GM23338 (cell line): ENCODE data around the gene MICAL2. TPM values are rescaled to one million over a fixed set of nuclear protein-coding genes. Genes with fewer than 3 reads are reported as not detected.

Experiments
- ATAC-seq: fragments of 200-7000 bp; cut with Tn5 transposase; 3 replicates; pipeline ENCODE4 v1.9.1; 2020
- DNase-seq: peaks from one replicate; pipeline ENCODE4 v3.0.0-alpha.2; 2015; ENCODE audit warnings: low spot score
- H2AFZ ChIP-seq: fragments of 200-600 bp; sonication (generic); 2 replicates; pipeline ENCODE4 v1.8.0; 2016; ENCODE audit warnings: antibody characterized with exemption, mild to moderate bottlenecking, moderate library complexity
- H3F3A ChIP-seq: fragments of 200-600 bp; sonication (generic); replicated peaks from 2 replicates; pipeline ENCODE4 v1.8.0; 2017; ENCODE audit warnings: antibody characterized with exemption, mixed run types, low read depth
- H3K27ac ChIP-seq: fragments of 200-600 bp; sonication (generic); 2 replicates; pipeline ENCODE4 v1.6.1; 2016; ENCODE audit warnings: low read depth
- H3K27me3 ChIP-seq: fragments of 200-600 bp; sonication (generic); 2 replicates; pipeline ENCODE4 v1.8.0; 2016; ENCODE audit warnings: mild to moderate bottlenecking, mixed run types, moderate library complexity; ENCODE audit not compliant: insufficient read depth
- H3K36me3 ChIP-seq: fragments of 200-600 bp; sonication (generic); 2 replicates; pipeline ENCODE4 v1.8.0; 2016; ENCODE audit warnings: mild to moderate bottlenecking; ENCODE audit not compliant: insufficient read depth
- H3K4me1 ChIP-seq: fragments of 200-600 bp; sonication (generic); 2 replicates; pipeline ENCODE4 v1.8.0; 2016; ENCODE audit warnings: mild to moderate bottlenecking, moderate library complexity; ENCODE audit not compliant: insufficient read depth
- H3K4me2 ChIP-seq: fragments of 200-600 bp; sonication (generic); 2 replicates; pipeline ENCODE4 v1.7.1; 2017; ENCODE audit warnings: mixed run types
- H3K4me3 ChIP-seq: fragments of 200-600 bp; sonication (generic); 2 replicates; pipeline ENCODE4 v1.6.1; 2016; ENCODE audit warnings: mixed run types
- H3K79me2 ChIP-seq: fragments of 200-600 bp; sonication (generic); replicated peaks from 2 replicates; pipeline ENCODE4 v1.8.0; 2017; ENCODE audit warnings: mild to moderate bottlenecking; ENCODE audit not compliant: insufficient read depth
- H3K9me2 ChIP-seq: fragments of 200-600 bp; sonication (generic); 2 replicates; pipeline ENCODE4 v1.8.0; 2017; ENCODE audit not compliant: insufficient read depth
- H4K20me1 ChIP-seq: fragments of 200-600 bp; sonication (generic); replicated peaks from 2 replicates; pipeline ENCODE4 v1.8.0; 2017; ENCODE audit warnings: mild to moderate bottlenecking; ENCODE audit not compliant: insufficient read depth
- H3K27ac Mint-ChIP-seq: 2 replicates; pipeline ENCODE4 v1.8.0; 2020; ENCODE audit warnings: inconsistent platforms, mild to moderate bottlenecking, moderate library complexity, mixed read lengths
- H3K27me3 Mint-ChIP-seq: 3 replicates; pipeline ENCODE4 v1.8.0; 2022; ENCODE audit warnings: low read depth, mild to moderate bottlenecking, moderate library complexity, mixed read lengths, inconsistent platforms; ENCODE audit not compliant: insufficient read depth, poor library complexity
- H3K36me3 Mint-ChIP-seq: 3 replicates; pipeline ENCODE4 v1.8.0; 2021; ENCODE audit warnings: low read depth, mild to moderate bottlenecking, inconsistent platforms, moderate library complexity, mixed read lengths
- H3K4me1 Mint-ChIP-seq: 3 replicates; pipeline ENCODE4 v1.8.0; 2020; ENCODE audit warnings: mild to moderate bottlenecking, inconsistent platforms, mixed read lengths
- H3K4me3 Mint-ChIP-seq: 3 replicates; pipeline ENCODE4 v1.8.0; 2021; ENCODE audit warnings: moderate library complexity, mild to moderate bottlenecking, inconsistent platforms, mixed read lengths
- H3K9me3 Mint-ChIP-seq: 3 replicates; pipeline ENCODE4 v1.8.0; 2020; ENCODE audit warnings: moderate library complexity, mild to moderate bottlenecking, inconsistent platforms, mixed read lengths
- CREB1 ChIP-seq: fragments of 250-450 bp; sonication (Bioruptor Pico); IDR thresholded peaks from 2 replicates; pipeline ENCODE4 v1.5.0; 2020; ENCODE audit warnings: low read depth, mild to moderate bottlenecking, moderate library complexity
- CTCF ChIP-seq, 2 experiments: fragments of 200-600 bp in 1 of 2; sonication (generic) in 1 of 2; conservative IDR thresholded peaks; 2 replicates each; pipeline versions ENCODE4 v1.5.1 to v1.6.1; 2016 to 2017; ENCODE audit warnings: antibody characterized with exemption in 2 of 2, low read depth in 2 of 2, mild to moderate bottlenecking in 2 of 2, moderate library complexity in 1 of 2
- ETS1 ChIP-seq: IDR thresholded peaks from 2 replicates; pipeline ENCODE4 v1.6.1; 2016; ENCODE audit warnings: antibody characterized with exemption
- EZH2 ChIP-seq: fragments of 200-600 bp; sonication (generic); IDR thresholded peaks from one replicate; pipeline ENCODE4 v1.8.0; 2017; ENCODE audit warnings: antibody characterized with exemption, mild to moderate bottlenecking, low read depth; ENCODE audit not compliant: unreplicated experiment
- EZH2phosphoT487 ChIP-seq: fragments of 200-600 bp; sonication (generic); IDR thresholded peaks from one replicate; pipeline ENCODE4 v1.8.1; 2018; ENCODE audit warnings: antibody characterized with exemption; ENCODE audit not compliant: unreplicated experiment
- JUNB ChIP-seq: IDR thresholded peaks from one replicate; pipeline ENCODE4 v1.6.1; 2016; ENCODE audit warnings: antibody characterized with exemption; ENCODE audit not compliant: unreplicated experiment
- NANOG ChIP-seq: IDR thresholded peaks from 2 replicates; pipeline ENCODE4 v1.6.1; 2016; ENCODE audit warnings: antibody characterized with exemption, borderline replicate concordance
- POLR2AphosphoS5 ChIP-seq: IDR thresholded peaks from 2 replicates; pipeline ENCODE4 v1.6.1; 2016; ENCODE audit warnings: antibody characterized with exemption, low read depth
- REST ChIP-seq: IDR thresholded peaks from one replicate; pipeline ENCODE4 v1.6.1; 2018; ENCODE audit warnings: antibody characterized with exemption; ENCODE audit not compliant: unreplicated experiment
- STAT1 ChIP-seq: IDR thresholded peaks from one replicate; pipeline ENCODE4 v1.6.1; 2016; ENCODE audit warnings: antibody characterized with exemption; ENCODE audit not compliant: unreplicated experiment
- ZNF114 ChIP-seq: fragments of 250-450 bp; sonication (Bioruptor Pico); IDR thresholded peaks from 2 replicates; pipeline ENCODE4 v1.5.0; 2020; ENCODE audit warnings: mild to moderate bottlenecking, moderate library complexity
- ZNF331 ChIP-seq: fragments of 250-450 bp; sonication (Bioruptor Pico); IDR thresholded peaks from 2 replicates; pipeline ENCODE4 v1.5.0; 2020; ENCODE audit warnings: low read depth, mild to moderate bottlenecking, moderate library complexity
- ZNF462 ChIP-seq: fragments of 250-450 bp; sonication (Bioruptor Pico); IDR thresholded peaks from 2 replicates; pipeline ENCODE4 v1.5.0; 2020; ENCODE audit warnings: mild to moderate bottlenecking, moderate library complexity
- polyA plus RNA-seq: library from polyadenylated mRNA; unstranded; fragments of >200 nt; fragmentation: Nextera tagmentation; extraction: Ambion mirVana; gene quantifications from 2 replicates; pipeline ENCODE4 v1.2.1, GENCODE V29; 2016
- total RNA-seq: library from RNA; depleted of rRNA; stranded (reverse); fragments of >200 nt; shearing (Covaris generic); gene quantifications from 2 replicates; pipeline ENCODE4 v1.2.3, GENCODE V29; 2014

Gene MICAL2
- total and polyA plus RNA-seq, 2 experiments from 2014 or later = 0.66 to 1.4 TPM

- Histone ChIP-seq H2AFZ (no peak overlapping the region), H3K4me3 (no peak overlapping the region), H3K36me3 (no peaks in the 10 kb centered on the region), H3F3A (no peaks in the 10 kb centered on the region), H3K9me2 (no peaks in the 10 kb centered on the region), H3K79me2 (no peaks in the 10 kb centered on the region), H3K27ac (no peak overlapping the region), H3K27me3 (no peaks in the 10 kb centered on the region), H3K4me1 (no peaks in the 10 kb centered on the region), H4K20me1 (no peaks in the 10 kb centered on the region), H3K4me2 (no peak overlapping the region)
- Mint-ChIP-seq H3K27me3 (peaks cover 7% of the 10 kb centered on the region), H3K4me3 (no peak overlapping the region), H3K4me1 (no peaks in the 10 kb centered on the region; the same call in 2 of the 3 replicates), H3K36me3 (no peaks in the 10 kb centered on the region; the same call in 2 of the 3 replicates), H3K9me3 (no peaks in the 10 kb centered on the region; the same call in 2 of the 3 replicates), H3K27ac (no peak overlapping the region)
- no peak for ATAC-seq
- no peak for DNase-seq
- TF ChIP-seq STAT1 = no peak
- no peak for TF ChIP-seq ZNF462 (CRISPR knock-in tag)
- no peak for TF ChIP-seq EZH2
- no peak for TF ChIP-seq CREB1
- no peak for TF ChIP-seq ZNF331 (CRISPR knock-in tag)
- TF ChIP-seq EZH2phosphoT487 = no peak
- no peak for TF ChIP-seq JUNB
- TF ChIP-seq POLR2AphosphoS5 = no peak
- no peak for TF ChIP-seq NANOG
- TF ChIP-seq CTCF (conservative IDR thresholded peaks at IDR 0.05; ENCODE audit: low read depth in 2 of 2) = no peak
- TF ChIP-seq ETS1 = no peak
- TF ChIP-seq ZNF114 = no peak
- no peak for TF ChIP-seq REST
Measured at GRCh38 chr11:12224537-12224893, 114.1 kb downstream of the MICAL2 start.
